Natural killer cell (primary cell): ENCODE data around the gene SCGB3A2. TPM values are rescaled to one million over a fixed set of nuclear protein-coding genes. Genes with fewer than 3 reads are reported as not detected.

Experiments
- ATAC-seq, 3 donors: fragments of 150-1000 bp in 2 of 3; fragments of 200-7000 bp in 1 of 3; cut with Tn5 transposase; 1 replicate in 1 of 3; 2 replicates in 2 of 3; pipeline ENCODE4 v1.10.0; 2021; ENCODE audit warnings: mild to moderate bottlenecking in 2 of 3, moderate library complexity in 2 of 3
- DNase-seq, 2 donors: peaks; one replicate each; pipeline versions ENCODE4 v3.0.0 to v3.0.0-alpha.2; 2013 to 2021; ENCODE audit warnings: mixed read lengths in 1 of 2
- H3K27ac ChIP-seq: one replicate; pipeline ENCODE4 v1.5.1; 2013; ENCODE audit warnings: mild to moderate bottlenecking, low read length
- H3K27me3 ChIP-seq: one replicate; pipeline ENCODE4 v1.6.1; 2013; ENCODE audit warnings: low read length; ENCODE audit not compliant: control insufficient read depth, insufficient read depth
- H3K36me3 ChIP-seq: one replicate; pipeline ENCODE4 v1.6.1; 2013; ENCODE audit warnings: low read length; ENCODE audit not compliant: control insufficient read depth, insufficient read depth
- H3K4me1 ChIP-seq: one replicate; pipeline ENCODE4 v1.6.1; 2013; ENCODE audit warnings: low read length; ENCODE audit not compliant: control insufficient read depth, insufficient read depth
- H3K4me3 ChIP-seq: one replicate; pipeline ENCODE4 v1.5.1; 2013; ENCODE audit warnings: low read length
- H3K9me3 ChIP-seq: one replicate; pipeline ENCODE4 v1.6.1; 2013; ENCODE audit warnings: low read length; ENCODE audit not compliant: control insufficient read depth, insufficient read depth
- H3K27ac Mint-ChIP-seq, 2 donors: one replicate each; pipeline ENCODE4 v1.8.0; 2022; ENCODE audit warnings: mild to moderate bottlenecking in 2 of 2, mixed read lengths in 2 of 2, moderate library complexity in 1 of 2
- H3K27me3 Mint-ChIP-seq, 2 donors: one replicate each; pipeline ENCODE4 v1.8.0; 2022; ENCODE audit warnings: low read depth in 2 of 2, mixed read lengths in 2 of 2
- H3K36me3 Mint-ChIP-seq: one replicate; pipeline ENCODE4 v1.8.0; 2022; ENCODE audit warnings: mixed read lengths
- H3K4me1 Mint-ChIP-seq, 2 donors: one replicate each; pipeline ENCODE4 v1.8.0; 2022; ENCODE audit warnings: mixed read lengths in 2 of 2
- H3K4me3 Mint-ChIP-seq: one replicate; pipeline ENCODE4 v1.8.0; 2022; ENCODE audit warnings: mild to moderate bottlenecking, moderate library complexity, mixed read lengths
- H3K9me3 Mint-ChIP-seq, 2 donors: one replicate each; pipeline ENCODE4 v1.8.0; 2022; ENCODE audit warnings: mixed read lengths in 2 of 2
- WGBS: methylation state at CpG from one replicate; pipeline ENCODE4 v1.1.7; 2013; ENCODE audit warnings: missing lambda C conversion rate; ENCODE audit not compliant: insufficient coverage; 5-methylcytosine and 5-hydroxymethylcytosine counted together
- intact Hi-C: fragments of 100-400 bp; cut with micrococcal nuclease; formaldehyde crosslinking; loops from one replicate; pipeline ENCODE4 v1.14.2; 2022
- total RNA-seq, 4 donors: library from RNA; stranded (reverse); fragments of 120-200 nt in 1 of 4; gene quantifications; one replicate each; pipeline versions ENCODE4 v1.2.3 to v1.2.4, GENCODE V29; 2013 to 2022
- TF ChIP-seq, protein P1 (sequence below): fragments of 200-600 bp; IDR thresholded peaks from one replicate; pipeline ENCODE4 v1.8.0; 2022; ENCODE audit warnings: antibody characterized with exemption

Gene SCGB3A2
- total RNA-seq: 1 to 10 TPM in 1 of 3 donors, not detected in 2; 1.2 TPM
- total RNA-seq (2013): not detected

DNA sequence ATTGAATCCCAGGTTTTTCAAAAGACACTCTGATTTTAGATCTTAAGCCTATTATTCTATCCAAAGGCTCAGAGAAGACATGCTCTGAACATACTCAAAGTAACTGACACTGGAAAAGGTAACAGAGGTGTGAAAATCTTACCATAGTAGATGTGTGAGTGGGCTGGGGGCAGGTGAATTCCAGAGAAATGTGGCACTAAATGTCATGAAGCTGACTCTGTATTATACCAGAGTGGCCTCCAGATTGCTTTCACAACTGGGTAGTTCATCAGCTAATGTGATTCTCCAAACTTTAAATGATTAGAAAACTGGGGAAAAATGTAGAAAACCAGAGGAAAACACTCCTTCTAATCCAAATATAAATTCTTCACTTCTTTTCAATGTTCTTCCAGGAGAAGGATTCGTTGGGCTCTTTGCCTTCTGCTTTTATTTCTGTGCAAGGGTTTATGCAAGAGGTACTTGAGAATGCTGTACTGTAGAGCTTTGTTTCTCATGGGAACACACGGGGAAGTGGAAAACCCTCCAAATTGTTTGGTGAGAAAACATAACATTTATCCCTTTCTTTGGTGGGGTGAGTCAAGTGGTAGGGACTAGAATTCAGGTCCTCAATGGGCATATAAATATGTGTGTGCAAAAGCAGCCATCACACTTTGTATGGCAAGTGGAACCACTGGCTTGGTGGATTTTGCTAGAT is at the start of gene SCGB3A2:
Gene SCGB3A2 (plus strand): TSS at position 646 of the 694 bp plus-strand sequence. CDS start 93 bp downstream, outside the sequence.
- 50% methylated on average over 1 of the region's 2 CpGs for WGBS
- Histone ChIP-seq H3K9me3 (no peaks in the 10 kb centered on the region), H3K36me3 (no peaks in the 10 kb centered on the region), H3K4me3 (no peak within 1 kb of the TSS), H3K27ac (no peak within 1 kb of the TSS), H3K4me1 (no peaks in the 10 kb centered on the region), H3K27me3 (no peaks in the 10 kb centered on the region)
- H3K36me3 Mint-ChIP-seq: no peaks in the 10 kb centered on the region
- no peaks in the 10 kb centered on the region for H3K9me3 Mint-ChIP-seq
- no peak within 1 kb of the TSS for H3K27ac Mint-ChIP-seq
- ATAC-seq (no peak), DNase-seq (no peak)
- H3K4me1 Mint-ChIP-seq: no peaks in the 10 kb centered on the region
- no peak within 1 kb of the TSS for H3K4me3 Mint-ChIP-seq
- H3K27me3 Mint-ChIP-seq: peaks cover 7 to 15% of the 10 kb centered on the region in 2 donors
- TF ChIP-seq, protein P1, sequence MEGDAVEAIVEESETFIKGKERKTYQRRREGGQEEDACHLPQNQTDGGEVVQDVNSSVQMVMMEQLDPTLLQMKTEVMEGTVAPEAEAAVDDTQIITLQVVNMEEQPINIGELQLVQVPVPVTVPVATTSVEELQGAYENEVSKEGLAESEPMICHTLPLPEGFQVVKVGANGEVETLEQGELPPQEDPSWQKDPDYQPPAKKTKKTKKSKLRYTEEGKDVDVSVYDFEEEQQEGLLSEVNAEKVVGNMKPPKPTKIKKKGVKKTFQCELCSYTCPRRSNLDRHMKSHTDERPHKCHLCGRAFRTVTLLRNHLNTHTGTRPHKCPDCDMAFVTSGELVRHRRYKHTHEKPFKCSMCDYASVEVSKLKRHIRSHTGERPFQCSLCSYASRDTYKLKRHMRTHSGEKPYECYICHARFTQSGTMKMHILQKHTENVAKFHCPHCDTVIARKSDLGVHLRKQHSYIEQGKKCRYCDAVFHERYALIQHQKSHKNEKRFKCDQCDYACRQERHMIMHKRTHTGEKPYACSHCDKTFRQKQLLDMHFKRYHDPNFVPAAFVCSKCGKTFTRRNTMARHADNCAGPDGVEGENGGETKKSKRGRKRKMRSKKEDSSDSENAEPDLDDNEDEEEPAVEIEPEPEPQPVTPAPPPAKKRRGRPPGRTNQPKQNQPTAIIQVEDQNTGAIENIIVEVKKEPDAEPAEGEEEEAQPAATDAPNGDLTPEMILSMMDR: no peak
- intact Hi-C loops: no loop called here

DNA sequence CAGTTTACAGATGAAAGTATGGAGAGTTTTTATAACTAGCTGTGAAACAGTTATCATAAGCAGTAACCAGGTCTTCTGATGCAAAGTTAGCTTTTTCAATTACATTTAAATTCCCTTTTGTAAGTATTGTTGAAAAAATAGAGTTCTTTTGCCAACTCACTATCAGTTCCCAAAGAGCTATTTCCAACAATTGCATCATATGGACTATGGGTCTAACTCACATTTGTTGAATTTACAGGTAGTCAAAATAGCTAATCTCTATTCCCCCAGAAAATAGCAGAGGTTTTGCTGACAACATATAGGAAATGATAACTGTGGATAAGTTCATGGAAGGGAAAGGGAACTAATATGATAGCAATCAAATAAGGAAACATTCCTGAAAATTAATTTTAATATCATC is 48.5 kb upstream of the SCGB3A2 start:
- Mint-ChIP-seq H3K4me1 (no peaks in the 10 kb centered on the region), H3K36me3 (no peaks in the 10 kb centered on the region), H3K4me3 (no peak overlapping the region), H3K27ac (no peak overlapping the region), H3K27me3 (peaks cover 8 to 26% of the 10 kb centered on the region in 2 donors), H3K9me3 (no peaks in the 10 kb centered on the region)
- Histone ChIP-seq H3K9me3 (no peaks in the 10 kb centered on the region), H3K36me3 (no peaks in the 10 kb centered on the region), H3K27me3 (peaks cover 6% of the 10 kb centered on the region), H3K27ac (no peak overlapping the region), H3K4me3 (no peak overlapping the region), H3K4me1 (no peaks in the 10 kb centered on the region)
- intact Hi-C loops: no loop called here
- ATAC-seq (no peak), DNase-seq (no peak)
- TF ChIP-seq, protein P1: no peak

- WGBS: 91% methylated on average over 3 of the region's 3 CpGs
- TF ChIP-seq, protein P1: no peak
- DNase-seq (no peak), ATAC-seq (no peak)
- H3K9me3 Mint-ChIP-seq: no peaks in the 10 kb centered on the region
- Histone ChIP-seq H3K36me3 (no peaks in the 10 kb centered on the region), H3K27ac (no peak within 1 kb of the TSS), H3K9me3 (no peaks in the 10 kb centered on the region), H3K27me3 (peaks cover 6% of the 10 kb centered on the region), H3K4me1 (no peaks in the 10 kb centered on the region), H3K4me3 (no peak within 1 kb of the TSS)
- intact Hi-C loops: no loop called here
- H3K36me3 Mint-ChIP-seq: no peaks in the 10 kb centered on the region
- no peak within 1 kb of the TSS for H3K27ac Mint-ChIP-seq
- H3K4me3 Mint-ChIP-seq: no peak within 1 kb of the TSS
- peaks cover 8 to 26% of the 10 kb centered on the region in 2 donors for H3K27me3 Mint-ChIP-seq
- H3K4me1 Mint-ChIP-seq: no peaks in the 10 kb centered on the region
These were observed 47.0 kb upstream of the SCGB3A2 start, which contains the start of gene SPINK1 for GRCh38 chr5:147831465-147831864. Gene SPINK1, minus strand, starts transcription at chr5:147831671. Its CDS starts 94 bp downstream, at chr5:147831577.

DNA sequence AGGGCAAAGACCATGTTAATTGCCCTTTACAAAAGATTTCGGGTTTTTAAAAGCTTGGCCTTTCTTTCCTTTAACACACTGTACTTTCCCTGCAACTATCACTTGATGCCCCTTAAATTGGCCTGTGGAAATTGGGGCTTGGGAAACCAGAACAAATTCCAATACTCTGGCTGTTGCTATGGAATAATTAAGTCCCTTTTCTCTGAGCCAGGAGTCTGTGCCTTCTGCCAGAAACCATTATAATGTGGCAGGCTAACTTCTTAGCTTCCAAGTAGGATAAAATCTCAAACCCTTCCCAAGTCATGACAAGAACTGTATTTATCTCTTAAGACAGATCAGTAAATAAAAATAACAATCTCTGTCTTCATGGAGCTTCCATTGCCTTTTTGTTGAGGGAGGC is 46.0 kb upstream of the SCGB3A2 start:
- no peak for ATAC-seq
- no peaks in the 10 kb centered on the region for H3K4me1 Mint-ChIP-seq
- DNase-seq: no peak
- Histone ChIP-seq H3K4me3 (no peak overlapping the region), H3K36me3 (no peaks in the 10 kb centered on the region), H3K9me3 (no peaks in the 10 kb centered on the region), H3K27me3 (peaks cover 6% of the 10 kb centered on the region), H3K4me1 (no peaks in the 10 kb centered on the region), H3K27ac (no peak overlapping the region)
- H3K36me3 Mint-ChIP-seq: no peaks in the 10 kb centered on the region
- H3K4me3 Mint-ChIP-seq: no peak overlapping the region
- no peaks in the 10 kb centered on the region for H3K9me3 Mint-ChIP-seq
- intact Hi-C loops: no loop called here
- WGBS: 86% methylated on average over 1 of the region's 1 CpG
- no peak overlapping the region for H3K27ac Mint-ChIP-seq
- peaks cover 7 to 20% of the 10 kb centered on the region in 2 donors for H3K27me3 Mint-ChIP-seq
- TF ChIP-seq, protein P1: no peak
